ENCODE data around the gene DPP4.

- TF ChIP-seq ZNF274 (IDR thresholded peaks at IDR 0.05; ENCODE audit: low read depth, low read length), result no peak
- TF ChIP-seq YY1 (IDR thresholded peaks at IDR 0.05; ENCODE audit: insufficient read depth, insufficient read length), result no peak
Observed at GRCh38 chr2:162000431-162000830, 73.6 kb downstream of the DPP4 start.
